Measurements from ENCODE around the gene BBS9.
A peak's percentile ranks its signal among the peaks of the same experiment; 100 is the strongest.

BBS9 gene

GRCh38 chr7:33111614-33112013 lies 17.8 kb upstream of the BBS9 start:
- no peak for DNase-seq
- intact Hi-C loops (cut with DNase I), result loop anchor here (2.0 kb wide), 1 partner anchor 15 kb away; no protein-coding TSS in a partner anchor

- no peak for DNase-seq
- intact Hi-C loops (cut with DNase I), result no loop called here
These were observed 14.4 kb upstream of the BBS9 start for GRCh38 chr7:33114976-33115375.

GRCh38 chr7:33118383-33118782 lies 11.0 kb upstream of the BBS9 start:
- intact Hi-C loops (cut with DNase I), result no loop called here
- no peak for DNase-seq

- intact Hi-C loops (cut with DNase I), result loop anchor here (2.0 to 5.0 kb wide), 2 partner anchors 16 to 65 kb away; partner anchors contain the start of gene NT5C3A
- DNase-seq, result no peak
These were observed 2.3 kb upstream of the BBS9 start for GRCh38 chr7:33127085-33127484.

- DNase-seq, result no peak
- intact Hi-C loops (cut with DNase I), result loop anchor here (5.0 kb wide), 1 partner anchor 66 kb away; the partner anchor contains the start of gene NT5C3A
These were observed 754 bp upstream of the BBS9 start for GRCh38 chr7:33128631-33128989.

- intact Hi-C loops (cut with DNase I), result loop anchor here (5.0 kb wide), 1 partner anchor 67 kb away; the partner anchor contains the start of gene NT5C3A
- DNase-seq, result peak in 6 of 42 donors; percentile 11 to 48 (median 26)
These were observed 416 bp downstream of the BBS9 start for GRCh38 chr7:33129806-33130153.

- intact Hi-C loops (cut with DNase I), result no loop called here
- DNase-seq, result peak in 1 of 42 donors; percentile 15
These were observed 820 bp downstream of the BBS9 start for GRCh38 chr7:33130184-33130583.

- intact Hi-C loops (cut with DNase I), result no loop called here
- no peak for DNase-seq
These were observed 7.7 kb downstream of the BBS9 start for GRCh38 chr7:33137103-33137502.

- no peak for DNase-seq
These were observed 13.2 kb downstream of the BBS9 start for GRCh38 chr7:33142585-33142984.

GRCh38 chr7:33143996-33144718 lies 14.8 kb downstream of the BBS9 start:
- DNase-seq, result no peak
- intact Hi-C loops (cut with DNase I), result no loop called here

More at GRCh38 chr7:33142585-33142984, 13.2 kb downstream of the BBS9 start:
- intact Hi-C loops (cut with DNase I), result no loop called here

GRCh38 chr7:33145156-33145555 lies 15.8 kb downstream of the BBS9 start:
- intact Hi-C loops (cut with DNase I), result no loop called here
- DNase-seq, result no peak

- DNase-seq, result no peak
- intact Hi-C loops (cut with DNase I), result no loop called here
These were observed 22.7 kb downstream of the BBS9 start for GRCh38 chr7:33152087-33152486.

GRCh38 chr7:33155811-33156210 lies 26.4 kb downstream of the BBS9 start:
- DNase-seq, result no peak
- intact Hi-C loops (cut with DNase I), result no loop called here

GRCh38 chr7:33156441-33156840 lies 27.1 kb downstream of the BBS9 start:
- no peak for DNase-seq
- intact Hi-C loops (cut with DNase I), result no loop called here

- intact Hi-C loops (cut with DNase I), result no loop called here
- no peak for DNase-seq
These were observed 27.9 kb downstream of the BBS9 start for GRCh38 chr7:33157311-33157710.

- DNase-seq, result no peak
- intact Hi-C loops (cut with DNase I), result no loop called here
These were observed 28.4 kb downstream of the BBS9 start for GRCh38 chr7:33157781-33158180.

- DNase-seq, result no peak
- intact Hi-C loops (cut with DNase I), result no loop called here
These were observed 48.5 kb downstream of the BBS9 start for GRCh38 chr7:33177876-33178275.

- intact Hi-C loops (cut with DNase I), result no loop called here
- no peak for DNase-seq
These were observed 50.2 kb downstream of the BBS9 start for GRCh38 chr7:33179519-33179918.

- intact Hi-C loops (cut with DNase I), result no loop called here
- no peak for DNase-seq
These were observed 54.1 kb downstream of the BBS9 start for GRCh38 chr7:33183504-33183903.

GRCh38 chr7:33184828-33185227 lies 55.5 kb downstream of the BBS9 start:
- intact Hi-C loops (cut with DNase I), result no loop called here
- DNase-seq, result no peak

GRCh38 chr7:33185786-33186185 lies 56.4 kb downstream of the BBS9 start:
- DNase-seq, result peak in 7 of 42 donors; percentile 5 to 54 (median 20)
- intact Hi-C loops (cut with DNase I), result no loop called here

Measured in head of caudate nucleus (tissue), 42 donors.